Duodenal mucosa (tissue), 2 donors: ENCODE results near the gene TCF19.

Experiments
- H3K27ac ChIP-seq: one replicate; pipeline ENCODE4 v1.7.0; 2013; ENCODE audit warnings: low read depth, low read length
- H3K27me3 ChIP-seq, 2 donors: one replicate each; pipeline ENCODE4 v1.7.0; 2013; ENCODE audit warnings: low read length in 2 of 2, control low read depth in 1 of 2; ENCODE audit not compliant: insufficient read depth in 2 of 2, control insufficient read depth in 1 of 2
- H3K36me3 ChIP-seq, 2 donors: one replicate each; pipeline ENCODE4 v1.7.0; 2013; ENCODE audit warnings: low read length in 2 of 2, control low read depth in 1 of 2; ENCODE audit not compliant: insufficient read depth in 2 of 2, control insufficient read depth in 1 of 2
- H3K4me1 ChIP-seq, 2 donors: one replicate each; pipeline ENCODE4 v1.7.0; 2013; ENCODE audit warnings: low read length in 2 of 2, control low read depth in 1 of 2; ENCODE audit not compliant: insufficient read depth in 2 of 2, control insufficient read depth in 1 of 2
- H3K4me3 ChIP-seq, 2 donors: one replicate each; pipeline ENCODE4 v1.7.0; 2013; ENCODE audit warnings: low read length in 2 of 2, low read depth in 1 of 2
- H3K9ac ChIP-seq, 2 donors: one replicate each; pipeline ENCODE4 v1.7.0; 2013; ENCODE audit warnings: low read length in 2 of 2, low read depth in 1 of 2
- H3K9me3 ChIP-seq, 2 donors: one replicate each; pipeline ENCODE4 v1.7.0; 2013; ENCODE audit warnings: low read length in 2 of 2, control low read depth in 1 of 2; ENCODE audit not compliant: control insufficient read depth in 1 of 2

TCF19 gene

DNA sequence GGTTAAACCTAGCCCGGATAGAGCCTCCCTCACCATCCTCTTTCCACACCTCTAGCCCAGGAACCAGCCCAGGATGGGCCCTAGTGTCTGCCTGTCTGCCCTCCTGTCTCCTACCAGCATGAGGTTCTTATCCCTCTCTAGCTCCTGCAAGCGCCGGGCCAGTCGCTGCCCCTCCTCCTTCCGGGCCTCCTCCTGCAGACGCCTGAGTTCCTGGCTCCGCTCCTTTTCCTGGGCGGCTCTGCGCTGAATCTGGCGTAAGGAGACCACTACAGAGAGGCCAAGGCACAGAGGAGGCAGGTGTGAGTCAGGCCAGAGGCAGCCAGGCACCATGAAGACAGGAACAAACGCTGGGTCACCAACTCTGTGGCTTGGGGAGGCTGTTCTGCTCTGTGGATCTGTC, 15.2 kb upstream of the TCF19 start:
- H3K27ac ChIP-seq, result no peak overlapping the region
- H3K4me3 ChIP-seq, result no peak overlapping the region
- H3K9ac ChIP-seq, result peak overlapping the region; percentile 6 to 15
- peaks cover 27 to 29% of the 10 kb centered on the region in 2 donors for H3K4me1 ChIP-seq
- H3K36me3 ChIP-seq, result peaks cover 0 to 7% of the 10 kb centered on the region in 2 donors
- H3K27me3 ChIP-seq, result no peaks in the 10 kb centered on the region
- H3K9me3 ChIP-seq, result no peaks in the 10 kb centered on the region

- H3K4me1 ChIP-seq, result peaks cover 27 to 29% of the 10 kb centered on the region in 2 donors
- peak overlapping the region; percentile 51 to 60 for H3K4me3 ChIP-seq
- H3K9me3 ChIP-seq, result no peaks in the 10 kb centered on the region
- no peaks in the 10 kb centered on the region for H3K27me3 ChIP-seq
- H3K9ac ChIP-seq, result peak overlapping the region; percentile 39 to 52
- peaks cover 0 to 7% of the 10 kb centered on the region in 2 donors for H3K36me3 ChIP-seq
- H3K27ac ChIP-seq, result peak overlapping the region; percentile 67
These were observed 14.0 kb upstream of the TCF19 start for GRCh38 chr6:31144296-31144969.

- Histone ChIP-seq H3K9ac (peak overlapping the region; percentile 39 to 52), H3K4me1 (peaks cover 27 to 29% of the 10 kb centered on the region in 2 donors)
These were observed 13.4 kb upstream of the TCF19 start for GRCh38 chr6:31144970-31145340.

GRCh38 chr6:31145386-31145785, 13.0 kb upstream of the TCF19 start:
- Histone ChIP-seq H3K27me3 (no peaks in the 10 kb centered on the region), H3K9ac (peak overlapping the region; percentile 39 to 52), H3K4me3 (peak overlapping the region; percentile 51 to 60), H3K9me3 (no peaks in the 10 kb centered on the region), H3K27ac (peak overlapping the region; percentile 30), H3K36me3 (peaks cover 5 to 13% of the 10 kb centered on the region in 2 donors), H3K4me1 (peaks cover 27 to 29% of the 10 kb centered on the region in 2 donors)

More at GRCh38 chr6:31144970-31145340, 13.4 kb upstream of the TCF19 start:
- Histone ChIP-seq H3K9me3 (no peaks in the 10 kb centered on the region), H3K4me3 (peak overlapping the region; percentile 51 to 60), H3K36me3 (peaks cover 5 to 9% of the 10 kb centered on the region in 2 donors), H3K27ac (peak overlapping the region; percentile 67), H3K27me3 (no peaks in the 10 kb centered on the region)

GRCh38 chr6:31149827-31150447, 8.5 kb upstream of the TCF19 start:
- Histone ChIP-seq H3K9me3 (no peaks in the 10 kb centered on the region), H3K36me3 (peaks cover 5 to 17% of the 10 kb centered on the region in 2 donors), H3K27me3 (no peaks in the 10 kb centered on the region), H3K27ac (no peak overlapping the region), H3K4me1 (peaks cover 12 to 13% of the 10 kb centered on the region in 2 donors), H3K4me3 (no peak overlapping the region), H3K9ac (no peak overlapping the region)

DNA sequence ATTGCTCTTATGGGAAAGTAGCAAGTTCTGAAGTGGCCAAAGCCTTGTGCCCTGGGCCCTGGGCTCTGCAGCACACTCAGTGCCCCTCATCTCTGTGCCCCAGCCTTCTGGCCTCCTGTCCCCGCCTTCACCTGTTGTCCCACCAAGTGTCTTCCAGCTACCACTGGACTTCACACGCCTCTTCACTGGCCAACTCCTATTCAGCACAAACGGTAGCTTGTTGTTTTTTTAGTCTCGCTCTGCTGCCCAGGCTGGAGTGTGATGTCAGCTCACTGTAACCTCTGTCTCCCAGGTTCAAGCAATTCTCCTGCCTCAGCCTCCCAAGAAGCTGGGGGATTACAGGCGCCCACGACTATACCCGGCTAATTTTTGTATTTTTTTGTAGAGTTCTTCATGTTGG, 5.6 kb upstream of the TCF19 start:
- H3K27me3 ChIP-seq, result no peaks in the 10 kb centered on the region
- no peak overlapping the region for H3K27ac ChIP-seq
- H3K4me3 ChIP-seq, result no peak overlapping the region
- H3K36me3 ChIP-seq, result peaks cover 5 to 17% of the 10 kb centered on the region in 2 donors
- peaks cover 7 to 9% of the 10 kb centered on the region in 2 donors for H3K4me1 ChIP-seq
- H3K9ac ChIP-seq, result no peak overlapping the region
- H3K9me3 ChIP-seq, result no peaks in the 10 kb centered on the region

DNA sequence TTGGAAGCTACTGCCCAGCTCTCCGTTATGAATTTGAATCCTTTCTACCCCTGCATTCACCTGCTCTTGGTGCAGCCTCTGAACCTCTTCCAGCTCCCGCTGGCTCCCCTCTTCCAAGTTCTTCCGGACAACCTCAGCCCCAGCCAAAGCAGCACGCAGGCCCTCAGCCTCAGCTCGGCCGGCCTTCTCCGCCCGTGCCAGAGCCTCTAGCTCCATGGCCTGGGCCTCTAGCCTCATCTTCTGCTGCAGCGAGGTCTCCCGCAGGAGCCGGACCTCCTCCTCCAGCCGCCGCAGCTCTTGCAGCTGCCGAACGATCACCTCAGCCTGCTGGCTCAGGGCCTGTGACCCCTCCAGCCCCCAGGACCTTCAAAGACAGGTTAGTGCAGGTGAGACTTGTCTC, 4.0 kb upstream of the TCF19 start:
- Histone ChIP-seq H3K36me3 (peaks cover 5 to 17% of the 10 kb centered on the region in 2 donors), H3K27ac (no peak overlapping the region)

GRCh38 chr6:31156641-31157040, 1.7 kb upstream of the TCF19 start:
- H3K9me3 ChIP-seq, result no peaks in the 10 kb centered on the region
- H3K36me3 ChIP-seq, result peaks cover 0 to 8% of the 10 kb centered on the region in 2 donors
- no peaks in the 10 kb centered on the region for H3K27me3 ChIP-seq
- no peak overlapping the region for H3K4me3 ChIP-seq
- H3K4me1 ChIP-seq, result peaks cover 16 to 20% of the 10 kb centered on the region in 2 donors
- no peak overlapping the region for H3K9ac ChIP-seq
- no peak overlapping the region for H3K27ac ChIP-seq

More for the DNA sequence above, 4.0 kb upstream of the TCF19 start:
- Histone ChIP-seq H3K27me3 (no peaks in the 10 kb centered on the region), H3K4me1 (peaks cover 12 to 16% of the 10 kb centered on the region in 2 donors), H3K9ac (no peak overlapping the region), H3K4me3 (no peak overlapping the region), H3K9me3 (no peaks in the 10 kb centered on the region)

DNA sequence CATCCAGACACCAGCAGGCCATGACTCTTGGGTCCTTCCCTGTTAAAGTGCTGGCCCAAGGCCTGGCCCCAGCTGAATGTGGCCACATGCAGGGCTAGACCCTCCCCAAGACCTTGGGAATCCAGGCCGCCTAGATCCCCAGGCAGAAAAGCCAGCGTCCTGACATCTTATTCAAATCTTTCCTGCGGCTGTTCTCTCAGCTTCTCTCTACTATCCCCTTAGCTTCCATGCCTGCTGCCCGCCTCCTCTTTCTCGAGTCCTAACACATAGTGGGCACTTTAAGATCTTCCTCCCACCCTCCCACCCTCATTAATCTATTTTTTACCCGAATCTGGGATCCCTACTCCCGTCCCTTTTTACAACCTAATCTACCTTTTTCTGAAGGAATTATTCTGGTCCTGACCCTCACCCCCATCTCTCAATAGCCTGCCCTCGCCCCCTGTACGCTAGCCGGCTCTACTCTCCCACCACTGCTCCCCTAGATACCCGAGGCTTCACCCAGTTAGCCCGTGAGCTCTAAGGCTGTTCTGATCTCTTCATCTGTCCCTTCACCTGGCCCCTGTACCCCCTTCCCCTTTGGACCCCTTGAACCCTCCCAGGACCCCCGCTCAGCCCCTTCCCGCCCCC, 763 bp upstream of the TCF19 start, which contains the start of gene CCHCR1:
CCHCR1 (minus strand) TSS at position 290 of the 627 bp plus-strand sequence; CDS start at position 88, 202 bp downstream.
- peak within 1 kb of the TSS; percentile 82 to 95 for H3K4me3 ChIP-seq

More for the DNA sequence above, 763 bp upstream of the TCF19 start, which contains the start of gene CCHCR1:
- H3K27ac ChIP-seq, result no peak within 1 kb of the TSS
- H3K36me3 ChIP-seq, result peaks cover 0 to 15% of the 10 kb centered on the region in 2 donors
- peaks cover 16 to 20% of the 10 kb centered on the region in 2 donors for H3K4me1 ChIP-seq
- peak within 1 kb of the TSS; percentile 72 to 90 for H3K9ac ChIP-seq
- H3K27me3 ChIP-seq, result no peaks in the 10 kb centered on the region
- H3K9me3 ChIP-seq, result no peaks in the 10 kb centered on the region
